ENCODE measurements around the gene COL16A1. TPM values are rescaled to one million over a fixed set of nuclear protein-coding genes. Genes with fewer than 3 reads are reported as not detected.

COL16A1 gene
- total RNA-seq, 2 experiments from 2014 or later, result 0.09 TPM; not detected in 1

- ATAC-seq, result peak; percentile 97
- peaks cover 10% of the 10 kb centered on the region for H3K4me1 Mint-ChIP-seq
- peak; percentile 60 for DNase-seq
- H3K36me3 Mint-ChIP-seq (ENCODE audit: low read depth), result no peaks in the 10 kb centered on the region
- no peaks in the 10 kb centered on the region for H3K27me3 Mint-ChIP-seq
- H3K27ac Mint-ChIP-seq, result no peak overlapping the region
- intact Hi-C loops (cut with DNase I, micrococcal nuclease), result no loop called here
- POLR2A ChIA-PET, result no interaction called here
- H3K4me3 Mint-ChIP-seq, result no peak overlapping the region
- CTCF ChIA-PET, result interaction anchor here (0.6 kb wide), 1 partner anchor 361 kb away, joined by 3 read pairs; no protein-coding TSS in a partner anchor
- H3K9me3 Mint-ChIP-seq (ENCODE audit: low read depth), result no peaks in the 10 kb centered on the region
Measured at GRCh38 chr1:31605908-31606427, 97.8 kb downstream of the COL16A1 start.

Other genes starting within 250 kb of the COL16A1 start
- not detected for gene TINAGL1, start 127.5 kb downstream of the COL16A1 start, total RNA-seq
- gene HCRTR1, start 86.3 kb downstream of the COL16A1 start, total RNA-seq, result not detected
- gene PEF1, start 59.1 kb downstream of the COL16A1 start, total RNA-seq, result 10 to 100 TPM; 48.8 to 59.3 TPM
- gene ADGRB2, start 60.3 kb upstream of the COL16A1 start, total RNA-seq, result 1 to 10 TPM; 1.2 TPM
- under 1 TPM; 0.79 to 0.91 TPM for gene SPOCD1, start 112.0 kb upstream of the COL16A1 start, total RNA-seq
- gene PTP4A2, start 234.4 kb upstream of the COL16A1 start, total RNA-seq, result 100 to 1,000 TPM; 279 to 314 TPM

All from activated CD4-positive, alpha-beta T cell treated with anti-CD3 and anti-CD28 coated beads for 36 hours (primary cell).